ENCODE measurements around the gene GPR15.

Gene GPR15

GRCh38 chr3:98519351-98519750 lies 12.4 kb upstream of the GPR15 start:
- Histone ChIP-seq H3K4me1 (peaks cover 3% of the 10 kb centered on the region), H3K9me3 (no peaks in the 10 kb centered on the region), H3K36me3 (replicated peaks) (peaks cover 28% of the 10 kb centered on the region), H3K27me3 (ENCODE audit: low read depth) (no peaks in the 10 kb centered on the region), H3K4me3 (no peak overlapping the region)
- DNase-seq (ENCODE audit: low spot score in 2 of 2), result no peak
- in situ Hi-C loops (cut with MboI; ENCODE audit: low sequenced_read_pairs), result no loop called here

- Histone ChIP-seq H3K4me3 (peak overlapping the region; percentile 76), H3K27me3 (ENCODE audit: low read depth) (no peaks in the 10 kb centered on the region), H3K36me3 (replicated peaks) (peaks cover 14% of the 10 kb centered on the region), H3K4me1 (peaks cover 3% of the 10 kb centered on the region), H3K9me3 (no peaks in the 10 kb centered on the region)
- DNase-seq (ENCODE audit: low spot score in 2 of 2), result peak; percentile 45 to 50
- in situ Hi-C loops (cut with MboI; ENCODE audit: low sequenced_read_pairs), result no loop called here
Measured at GRCh38 chr3:98521897-98522543, 9.8 kb upstream of the GPR15 start.

- Histone ChIP-seq H3K4me3 (peak within 1 kb of the TSS; percentile 76), H3K36me3 (replicated peaks) (peaks cover 14% of the 10 kb centered on the region), H3K4me1 (peaks cover 3% of the 10 kb centered on the region), H3K27me3 (ENCODE audit: low read depth) (no peaks in the 10 kb centered on the region), H3K9me3 (no peaks in the 10 kb centered on the region)
- peak; percentile 94 to 95 for DNase-seq (ENCODE audit: low spot score in 2 of 2)
- in situ Hi-C loops (cut with MboI; ENCODE audit: low sequenced_read_pairs), result no loop called here
Measured at GRCh38 chr3:98522544-98523281, 9.1 kb upstream of the GPR15 start, which contains the start of gene CLDND1. CLDND1 (minus strand) TSS chr3:98522902; CDS start chr3:98521424, 1,478 bp downstream.

- in situ Hi-C loops (cut with MboI; ENCODE audit: low sequenced_read_pairs), result no loop called here
- no peaks in the 10 kb centered on the region for H3K27me3 ChIP-seq (ENCODE audit: low read depth)
- H3K36me3 ChIP-seq (replicated peaks), result no peaks in the 10 kb centered on the region
- peaks cover 3% of the 10 kb centered on the region for H3K4me1 ChIP-seq
- H3K9me3 ChIP-seq, result no peaks in the 10 kb centered on the region
- no peak overlapping the region for H3K4me3 ChIP-seq
- no peak for DNase-seq (ENCODE audit: low spot score in 2 of 2)
Measured at GRCh38 chr3:98525494-98525893, 6.3 kb upstream of the GPR15 start.

DNA sequence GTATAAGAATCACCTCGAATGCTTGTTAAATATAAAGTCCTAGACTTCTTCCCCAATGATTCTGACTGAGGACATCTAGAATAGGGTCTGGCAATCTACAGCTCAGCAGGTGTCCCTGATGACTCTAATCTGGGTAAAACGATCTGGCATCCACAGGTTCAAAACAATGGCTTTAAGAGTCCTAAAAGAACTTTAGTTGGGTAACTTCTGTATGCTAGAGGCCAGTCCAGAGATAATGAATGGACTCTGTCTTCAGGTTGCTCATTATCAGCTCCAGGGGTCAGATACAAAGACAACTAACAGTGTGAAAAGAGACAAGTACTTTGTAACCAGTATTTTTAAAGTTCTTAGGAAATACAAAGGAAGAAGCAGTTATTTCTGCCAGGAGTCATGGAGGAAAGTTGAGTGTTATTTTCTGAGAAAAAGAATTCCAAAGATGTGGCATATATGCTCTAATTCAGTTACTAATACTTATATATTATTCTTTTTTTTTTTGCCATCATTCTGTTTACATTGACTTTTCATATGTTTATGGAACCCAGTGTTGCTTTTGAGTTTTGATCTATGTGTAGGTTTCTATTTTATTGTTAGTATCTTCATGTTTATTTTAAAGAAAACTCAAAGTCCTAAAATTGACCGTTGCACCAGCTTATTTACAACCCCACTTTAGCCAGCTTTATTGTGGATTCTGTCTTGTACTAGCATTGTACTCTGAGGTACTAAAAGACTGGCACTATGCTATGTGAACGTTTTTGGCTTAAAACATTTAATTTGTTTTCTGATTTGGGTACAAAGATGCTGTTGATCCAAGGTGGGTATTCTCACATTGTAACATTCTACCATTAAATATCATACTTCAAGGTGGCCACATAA lies 3.1 kb upstream of the GPR15 start:
- in situ Hi-C loops (cut with MboI; ENCODE audit: low sequenced_read_pairs), result no loop called here

GRCh38 chr3:98529856-98530459 lies 1.8 kb upstream of the GPR15 start:
- no peaks in the 10 kb centered on the region for H3K36me3 ChIP-seq (replicated peaks)
- no peak for DNase-seq (ENCODE audit: low spot score in 2 of 2)
- H3K27me3 ChIP-seq (ENCODE audit: low read depth), result peaks cover 6% of the 10 kb centered on the region
- in situ Hi-C loops (cut with MboI; ENCODE audit: low sequenced_read_pairs), result no loop called here
- H3K4me1 ChIP-seq, result no peaks in the 10 kb centered on the region
- no peaks in the 10 kb centered on the region for H3K9me3 ChIP-seq
- H3K4me3 ChIP-seq, result no peak overlapping the region

More for the DNA sequence above, 3.1 kb upstream of the GPR15 start:
- peaks cover 6% of the 10 kb centered on the region for H3K27me3 ChIP-seq (ENCODE audit: low read depth)
- no peaks in the 10 kb centered on the region for H3K9me3 ChIP-seq
- no peaks in the 10 kb centered on the region for H3K4me1 ChIP-seq
- no peaks in the 10 kb centered on the region for H3K36me3 ChIP-seq (replicated peaks)
- H3K4me3 ChIP-seq, result no peak overlapping the region
- DNase-seq (ENCODE audit: low spot score in 2 of 2), result no peak

DNA sequence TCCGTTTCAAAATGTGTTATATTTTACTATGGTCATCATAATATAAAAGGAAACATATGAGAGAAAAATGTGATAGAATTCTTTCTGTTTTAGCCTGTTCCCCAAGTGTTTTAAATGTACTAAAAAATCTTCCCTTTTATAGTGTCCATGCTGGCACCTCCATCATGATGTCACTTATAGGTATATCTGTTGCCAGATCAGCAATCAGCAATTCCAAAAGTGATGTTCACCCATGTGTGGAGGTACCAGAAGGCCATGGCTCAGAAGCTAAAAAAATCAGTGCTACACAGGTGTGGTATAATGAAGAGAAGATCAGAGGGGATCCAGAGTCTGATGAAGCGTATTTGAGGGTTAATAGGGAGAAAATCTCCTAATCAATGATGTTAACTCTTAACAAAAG lies 1.1 kb upstream of the GPR15 start:
- Histone ChIP-seq H3K4me1 (no peaks in the 10 kb centered on the region), H3K36me3 (replicated peaks) (no peaks in the 10 kb centered on the region), H3K9me3 (no peaks in the 10 kb centered on the region), H3K27me3 (ENCODE audit: low read depth) (peaks cover 6% of the 10 kb centered on the region), H3K4me3 (no peak overlapping the region)
- DNase-seq (ENCODE audit: low spot score in 2 of 2), result no peak
- in situ Hi-C loops (cut with MboI; ENCODE audit: low sequenced_read_pairs), result no loop called here

DNA sequence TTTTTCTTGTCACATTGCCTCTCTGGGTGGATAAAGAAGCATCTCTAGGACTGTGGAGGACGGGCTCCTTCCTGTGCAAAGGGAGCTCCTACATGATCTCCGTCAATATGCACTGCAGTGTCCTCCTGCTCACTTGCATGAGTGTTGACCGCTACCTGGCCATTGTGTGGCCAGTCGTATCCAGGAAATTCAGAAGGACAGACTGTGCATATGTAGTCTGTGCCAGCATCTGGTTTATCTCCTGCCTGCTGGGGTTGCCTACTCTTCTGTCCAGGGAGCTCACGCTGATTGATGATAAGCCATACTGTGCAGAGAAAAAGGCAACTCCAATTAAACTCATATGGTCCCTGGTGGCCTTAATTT lies 478 bp downstream of the GPR15 start:
- H3K4me3 ChIP-seq, result no peak overlapping the region
- peaks cover 6% of the 10 kb centered on the region for H3K27me3 ChIP-seq (ENCODE audit: low read depth)
- H3K36me3 ChIP-seq (replicated peaks), result no peaks in the 10 kb centered on the region
- H3K4me1 ChIP-seq, result no peaks in the 10 kb centered on the region
- no peak for DNase-seq (ENCODE audit: low spot score in 2 of 2)
- in situ Hi-C loops (cut with MboI; ENCODE audit: low sequenced_read_pairs), result no loop called here
- H3K9me3 ChIP-seq, result no peaks in the 10 kb centered on the region

DNA sequence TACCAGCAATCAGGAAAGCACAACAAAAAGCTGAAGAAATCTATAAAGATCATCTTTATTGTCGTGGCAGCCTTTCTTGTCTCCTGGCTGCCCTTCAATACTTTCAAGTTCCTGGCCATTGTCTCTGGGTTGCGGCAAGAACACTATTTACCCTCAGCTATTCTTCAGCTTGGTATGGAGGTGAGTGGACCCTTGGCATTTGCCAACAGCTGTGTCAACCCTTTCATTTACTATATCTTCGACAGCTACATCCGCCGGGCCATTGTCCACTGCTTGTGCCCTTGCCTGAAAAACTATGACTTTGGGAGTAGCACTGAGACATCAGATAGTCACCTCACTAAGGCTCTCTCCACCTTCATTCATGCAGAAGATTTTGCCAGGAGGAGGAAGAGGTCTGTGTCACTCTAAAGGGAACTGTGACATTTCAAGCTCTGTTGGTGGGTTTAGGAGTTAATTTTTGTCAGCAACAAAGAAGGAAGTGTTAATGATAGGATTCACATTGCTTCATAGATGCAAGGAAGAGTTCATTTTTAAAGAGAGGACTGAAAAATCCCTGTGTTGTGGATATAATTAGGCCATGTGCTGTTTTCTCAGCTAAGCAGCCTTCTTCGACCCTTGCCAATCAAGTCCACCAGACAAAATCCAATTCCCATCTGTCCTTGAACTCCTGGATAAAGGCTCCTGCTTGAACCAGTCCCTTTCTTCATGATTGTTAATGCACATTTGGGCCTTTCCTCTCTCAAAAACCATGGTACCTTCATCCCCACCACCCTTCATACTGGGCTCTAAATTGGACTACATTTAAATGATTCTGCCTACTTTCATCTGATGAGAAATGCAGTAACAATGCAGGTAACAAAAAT lies 1.2 kb downstream of the GPR15 start:
- H3K4me3 ChIP-seq, result no peak overlapping the region
- no peak for DNase-seq (ENCODE audit: low spot score in 2 of 2)
- no peaks in the 10 kb centered on the region for H3K36me3 ChIP-seq (replicated peaks)
- H3K4me1 ChIP-seq, result no peaks in the 10 kb centered on the region
- in situ Hi-C loops (cut with MboI; ENCODE audit: low sequenced_read_pairs), result no loop called here
- peaks cover 6% of the 10 kb centered on the region for H3K27me3 ChIP-seq (ENCODE audit: low read depth)
- no peaks in the 10 kb centered on the region for H3K9me3 ChIP-seq

GRCh38 chr3:98534168-98534567 lies 2.4 kb downstream of the GPR15 start:
- in situ Hi-C loops (cut with MboI; ENCODE audit: low sequenced_read_pairs), result no loop called here
- Histone ChIP-seq H3K4me3 (no peak overlapping the region), H3K4me1 (no peaks in the 10 kb centered on the region)

GRCh38 chr3:98534734-98535133 lies 3.0 kb downstream of the GPR15 start:
- Histone ChIP-seq H3K27me3 (ENCODE audit: low read depth) (peaks cover 6% of the 10 kb centered on the region), H3K4me1 (no peaks in the 10 kb centered on the region), H3K9me3 (no peaks in the 10 kb centered on the region), H3K4me3 (no peak overlapping the region), H3K36me3 (replicated peaks) (no peaks in the 10 kb centered on the region)
- in situ Hi-C loops (cut with MboI; ENCODE audit: low sequenced_read_pairs), result no loop called here
- DNase-seq (ENCODE audit: low spot score in 2 of 2), result no peak

More at GRCh38 chr3:98534168-98534567, 2.4 kb downstream of the GPR15 start:
- Histone ChIP-seq H3K27me3 (ENCODE audit: low read depth) (peaks cover 6% of the 10 kb centered on the region), H3K9me3 (no peaks in the 10 kb centered on the region), H3K36me3 (replicated peaks) (no peaks in the 10 kb centered on the region)
- no peak for DNase-seq (ENCODE audit: low spot score in 2 of 2)

- Histone ChIP-seq H3K4me3 (no peak overlapping the region), H3K4me1 (no peaks in the 10 kb centered on the region), H3K9me3 (no peaks in the 10 kb centered on the region), H3K36me3 (replicated peaks) (no peaks in the 10 kb centered on the region), H3K27me3 (ENCODE audit: low read depth) (0 out of 2 replicates have a peak, but pooled peaks cover 3% of the 10 kb centered on the region)
- in situ Hi-C loops (cut with MboI; ENCODE audit: low sequenced_read_pairs), result no loop called here
- no peak for DNase-seq (ENCODE audit: low spot score in 2 of 2)
Measured at GRCh38 chr3:98536456-98537017, 4.8 kb downstream of the GPR15 start.
